Naive thymus-derived CD4-positive, alpha-beta T cell (primary cell): ENCODE data around the gene KDM4B. TPM values are rescaled to one million over a fixed set of nuclear protein-coding genes. Genes with fewer than 3 reads are reported as not detected.

Experiments
- ATAC-seq: fragments of 150-1000 bp; cut with Tn5 transposase; 2 replicates; pipeline ENCODE4 v1.10.0; 2021; ENCODE audit warnings: mild to moderate bottlenecking, moderate library complexity
- CTCF ChIA-PET: fragments of 350-600 bp; sonication (Branson Sonifier 250); formaldehyde crosslinking; loops from one replicate; lab custom pipeline; 2021; ENCODE audit warnings: antibody characterized with exemption; lab: Charles Lee
- POLR2A ChIA-PET: fragments of 350-600 bp; sonication (Branson Sonifier 250); formaldehyde crosslinking; loops from one replicate; lab custom pipeline; 2021; ENCODE audit warnings: antibody characterized with exemption, inconsistent platforms; lab: Charles Lee
- DNase-seq, 9 donors: peaks; one replicate each; pipeline versions ENCODE4 v3.0.0 to v3.0.0-alpha.2; 2020 to 2022; ENCODE audit warnings: mixed read lengths in 1 of 9
- H3K27ac ChIP-seq: one replicate; pipeline ENCODE4 v1.7.0; 2013; ENCODE audit warnings: mild to moderate bottlenecking, low read depth, low read length, moderate library complexity
- H3K27me3 ChIP-seq, 2 donors: one replicate each; pipeline ENCODE4 v1.7.0; 2013; ENCODE audit warnings: low read length in 2 of 2, mild to moderate bottlenecking in 2 of 2, moderate library complexity in 2 of 2; ENCODE audit not compliant: control insufficient read depth in 2 of 2, insufficient read depth in 2 of 2
- H3K36me3 ChIP-seq, 3 experiments: 1 replicate in 2 of 3; 2 replicates in 1 of 3; pipeline ENCODE4 v1.7.0; 2013; ENCODE audit warnings: low read length in 3 of 3, mild to moderate bottlenecking in 3 of 3, moderate library complexity in 1 of 3; ENCODE audit not compliant: insufficient read depth in 3 of 3, control insufficient read depth in 2 of 3
- H3K4me1 ChIP-seq, 2 donors: one replicate each; pipeline ENCODE4 v1.7.0; 2013; ENCODE audit warnings: low read length in 2 of 2, mild to moderate bottlenecking in 2 of 2, moderate library complexity in 1 of 2; ENCODE audit not compliant: control insufficient read depth in 2 of 2, insufficient read depth in 2 of 2
- H3K4me3 ChIP-seq: 2 replicates; pipeline ENCODE4 v1.7.0; 2013; ENCODE audit warnings: mild to moderate bottlenecking, low read length
- H3K9me3 ChIP-seq, 3 experiments: 1 replicate in 2 of 3; 2 replicates in 1 of 3; pipeline ENCODE4 v1.7.0; 2013; ENCODE audit warnings: low read length in 3 of 3; ENCODE audit not compliant: control insufficient read depth in 2 of 3
- H3K27ac Mint-ChIP-seq, 9 donors: one replicate each; pipeline ENCODE4 v1.8.0; 2020 to 2022; ENCODE audit warnings: mixed read lengths in 9 of 9, mild to moderate bottlenecking in 8 of 9, moderate library complexity in 5 of 9, inconsistent platforms in 2 of 9
- H3K27me3 Mint-ChIP-seq, 5 donors: one replicate each; pipeline ENCODE4 v1.8.0; 2021 to 2022; ENCODE audit warnings: mixed read lengths in 5 of 5, mild to moderate bottlenecking in 1 of 5
- H3K36me3 Mint-ChIP-seq, 5 donors: one replicate each; pipeline ENCODE4 v1.8.0; 2020 to 2022; ENCODE audit warnings: mixed read lengths in 5 of 5, mild to moderate bottlenecking in 3 of 5, inconsistent platforms in 1 of 5
- H3K4me1 Mint-ChIP-seq, 7 donors: one replicate each; pipeline ENCODE4 v1.8.0; 2020 to 2022; ENCODE audit warnings: mixed read lengths in 7 of 7, mild to moderate bottlenecking in 3 of 7, inconsistent platforms in 1 of 7
- H3K4me3 Mint-ChIP-seq, 10 donors: one replicate each; pipeline ENCODE4 v1.8.0; 2020 to 2022; ENCODE audit warnings: mild to moderate bottlenecking in 10 of 10, mixed read lengths in 10 of 10, moderate library complexity in 6 of 10, inconsistent platforms in 2 of 10
- H3K9me3 Mint-ChIP-seq, 11 donors: one replicate each; pipeline ENCODE4 v1.8.0; 2020 to 2022; ENCODE audit warnings: mixed read lengths in 11 of 11, mild to moderate bottlenecking in 4 of 11, inconsistent platforms in 1 of 11, moderate library complexity in 1 of 11
- intact Hi-C, 2 donors: fragments of 100-400 bp; cut with micrococcal nuclease; formaldehyde crosslinking; loops; one replicate each; pipeline ENCODE4 v1.15.1; 2023
- polyA plus RNA-seq, 2 donors: library from polyadenylated mRNA; unstranded; fragments of 300-500 nt; fragmentation: Illumina TruSeq; gene quantifications; one replicate each; pipeline ENCODE4 v1.2.3, GENCODE V29; 2021
- total RNA-seq, 6 experiments: library from RNA in 5 of 6; stranded (reverse) in 5 of 6; gene quantifications; 1 replicate in 5 of 6; 2 replicates in 1 of 6; pipeline ENCODE4 v1.2.3 and lab custom pipeline; 2021 to 2026

The KDM4B gene
- total and polyA plus RNA-seq, 7 experiments from 2014 or later, result 8.1 to 78.0 (median 46.7) TPM

GRCh38 chr19:5091684-5092480 lies 123.0 kb downstream of the KDM4B start:
- peak overlapping the region in 1 of 9 donors; percentile 62 for H3K27ac Mint-ChIP-seq
- intact Hi-C loops, result no loop called here

GRCh38 chr19:5092481-5092843 lies 123.5 kb downstream of the KDM4B start:
- Mint-ChIP-seq H3K4me3 (no peak overlapping the region), H3K36me3 (peaks cover 0 to 27% (median 13%) of the 10 kb centered on the region in 5 donors), H3K27me3 (no peaks in the 10 kb centered on the region), H3K9me3 (peaks cover 0 to 9% (median 2%) of the 10 kb centered on the region in 11 donors), H3K27ac (no peak overlapping the region), H3K4me1 (peaks cover 0 to 5% (median 0%) of the 10 kb centered on the region in 7 donors)
- no peak overlapping the region for H3K27ac ChIP-seq
- H3K9me3 ChIP-seq, result no peaks in the 10 kb centered on the region
- peaks cover 0 to 24% (median 3%) of the 10 kb centered on the region in 3 experiments for H3K36me3 ChIP-seq
- H3K27me3 ChIP-seq, result no peaks in the 10 kb centered on the region
- ATAC-seq (no peak), DNase-seq (no peak)
- no peaks in the 10 kb centered on the region for H3K4me1 ChIP-seq
- intact Hi-C loops, result no loop called here
- no peak overlapping the region for H3K4me3 ChIP-seq
- POLR2A ChIA-PET, result no interaction called here
- CTCF ChIA-PET, result no interaction called here

More at GRCh38 chr19:5091684-5092480, 123.0 kb downstream of the KDM4B start:
- no peak overlapping the region for H3K4me3 Mint-ChIP-seq
- CTCF ChIA-PET, result no interaction called here
- peaks cover 0 to 5% (median 0%) of the 10 kb centered on the region in 7 donors for H3K4me1 Mint-ChIP-seq
- Histone ChIP-seq H3K27ac (no peak overlapping the region), H3K27me3 (no peaks in the 10 kb centered on the region), H3K4me3 (no peak overlapping the region), H3K4me1 (no peaks in the 10 kb centered on the region), H3K36me3 (peaks cover 0 to 25% (median 3%) of the 10 kb centered on the region in 3 experiments), H3K9me3 (no peaks in the 10 kb centered on the region)
- DNase-seq (no peak), ATAC-seq (no peak)
- peaks cover 0 to 23% (median 9%) of the 10 kb centered on the region in 5 donors for H3K36me3 Mint-ChIP-seq
- no peaks in the 10 kb centered on the region for H3K27me3 Mint-ChIP-seq
- POLR2A ChIA-PET, result no interaction called here
- H3K9me3 Mint-ChIP-seq, result peaks cover 0 to 5% (median 2%) of the 10 kb centered on the region in 11 donors

DNA sequence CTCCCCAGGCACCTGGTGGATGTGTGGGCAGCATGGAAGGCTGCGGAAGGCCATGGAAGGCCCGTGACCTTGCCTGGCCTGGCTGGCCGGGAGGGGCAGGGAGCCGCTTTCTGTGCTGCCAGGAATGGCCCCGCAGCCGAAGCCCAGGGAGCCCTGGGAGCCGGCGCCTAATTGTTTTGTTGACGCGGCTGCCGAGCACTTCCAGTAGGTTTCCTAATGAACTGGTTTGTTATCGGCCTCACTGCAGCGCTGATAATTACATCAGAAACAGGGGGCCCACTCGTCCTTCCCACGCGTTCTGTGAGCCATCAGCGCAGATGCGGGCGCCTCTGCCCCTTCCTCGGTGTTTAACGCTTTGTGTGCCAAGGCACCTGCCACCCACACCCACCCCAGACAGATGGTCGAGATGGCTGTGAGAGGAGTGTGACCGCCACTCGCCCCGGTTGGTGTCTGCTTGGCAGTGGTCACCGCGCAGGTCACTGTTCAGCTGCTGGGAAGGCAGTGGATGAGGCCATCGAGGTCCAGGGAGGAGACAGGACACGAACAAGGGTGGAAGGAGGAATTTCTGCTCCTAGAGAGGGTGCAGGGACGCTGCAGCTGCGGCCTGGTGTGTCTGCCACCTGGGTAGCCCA lies 124.5 kb downstream of the KDM4B start:
- Mint-ChIP-seq H3K27ac (peak overlapping the region in 1 of 9 donors; percentile 23), H3K4me3 (no peak overlapping the region), H3K4me1 (peaks cover 0 to 5% (median 0%) of the 10 kb centered on the region in 7 donors), H3K36me3 (peaks cover 0 to 37% (median 18%) of the 10 kb centered on the region in 5 donors), H3K27me3 (no peaks in the 10 kb centered on the region), H3K9me3 (peaks cover 0 to 18% (median 4%) of the 10 kb centered on the region in 11 donors)
- intact Hi-C loops, result no loop called here
- Histone ChIP-seq H3K9me3 (peaks cover 0 to 2% (median 0%) of the 10 kb centered on the region in 3 experiments), H3K36me3 (peaks cover 0 to 16% (median 0%) of the 10 kb centered on the region in 3 experiments), H3K4me1 (no peaks in the 10 kb centered on the region), H3K27me3 (no peaks in the 10 kb centered on the region), H3K27ac (no peak overlapping the region), H3K4me3 (no peak overlapping the region)
- POLR2A ChIA-PET, result no interaction called here
- DNase-seq, result no peak
- CTCF ChIA-PET, result no interaction called here
- ATAC-seq, result no peak

- POLR2A ChIA-PET, result no interaction called here
- ATAC-seq, result no peak
- Histone ChIP-seq H3K36me3 (peaks cover 0 to 17% (median 4%) of the 10 kb centered on the region in 3 experiments), H3K4me3 (no peak overlapping the region), H3K27me3 (no peaks in the 10 kb centered on the region), H3K9me3 (peaks cover 0 to 10% (median 0%) of the 10 kb centered on the region in 3 experiments), H3K4me1 (no peaks in the 10 kb centered on the region), H3K27ac (no peak overlapping the region)
- H3K4me3 Mint-ChIP-seq, result no peak overlapping the region
- intact Hi-C loops, result no loop called here
- peaks cover 0 to 25% (median 8%) of the 10 kb centered on the region in 11 donors for H3K9me3 Mint-ChIP-seq
- H3K36me3 Mint-ChIP-seq, result peaks cover 0 to 39% (median 25%) of the 10 kb centered on the region in 5 donors
- H3K27ac Mint-ChIP-seq, result peak overlapping the region in 1 of 9 donors; percentile 51
- no peak for DNase-seq
- H3K27me3 Mint-ChIP-seq, result no peaks in the 10 kb centered on the region
- peaks cover 0 to 4% (median 0%) of the 10 kb centered on the region in 7 donors for H3K4me1 Mint-ChIP-seq
- CTCF ChIA-PET, result no interaction called here
Measured at GRCh38 chr19:5093948-5094718, 125.2 kb downstream of the KDM4B start.

GRCh38 chr19:5094768-5095567 lies 126.1 kb downstream of the KDM4B start:
- H3K4me3 Mint-ChIP-seq, result no peak overlapping the region
- H3K4me1 Mint-ChIP-seq, result peaks cover 0 to 4% (median 0%) of the 10 kb centered on the region in 7 donors
- intact Hi-C loops, result no loop called here
- Histone ChIP-seq H3K27ac (no peak overlapping the region), H3K4me3 (no peak overlapping the region), H3K27me3 (no peaks in the 10 kb centered on the region), H3K9me3 (peaks cover 0 to 18% (median 5%) of the 10 kb centered on the region in 3 experiments), H3K36me3 (peaks cover 0 to 25% (median 4%) of the 10 kb centered on the region in 3 experiments), H3K4me1 (no peaks in the 10 kb centered on the region)
- H3K27ac Mint-ChIP-seq, result no peak overlapping the region
- ChIA-PET CTCF (no interaction called here), POLR2A (interaction anchor here (0.6 to 1.1 kb wide), 2 partner anchors 110 to 126 kb away, joined by 3 read pairs; partner anchors contain the start of gene KDM4B)
- no peak for DNase-seq
- H3K9me3 Mint-ChIP-seq, result peaks cover 0 to 33% (median 14%) of the 10 kb centered on the region in 11 donors
- peaks cover 0 to 47% (median 33%) of the 10 kb centered on the region in 5 donors for H3K36me3 Mint-ChIP-seq
- H3K27me3 Mint-ChIP-seq, result no peaks in the 10 kb centered on the region
- ATAC-seq, result no peak

- Histone ChIP-seq H3K4me3 (no peak overlapping the region), H3K27ac (no peak overlapping the region), H3K36me3 (peaks cover 0 to 26% (median 4%) of the 10 kb centered on the region in 3 experiments), H3K9me3 (peaks cover 0 to 20% (median 9%) of the 10 kb centered on the region in 3 experiments), H3K27me3 (no peaks in the 10 kb centered on the region), H3K4me1 (no peaks in the 10 kb centered on the region)
- H3K4me1 Mint-ChIP-seq, result peaks cover 0 to 4% (median 0%) of the 10 kb centered on the region in 7 donors
- ATAC-seq, result no peak
- H3K27ac Mint-ChIP-seq, result no peak overlapping the region
- peaks cover 5 to 52% (median 39%) of the 10 kb centered on the region in 5 donors for H3K36me3 Mint-ChIP-seq
- no peaks in the 10 kb centered on the region for H3K27me3 Mint-ChIP-seq
- intact Hi-C loops, result no loop called here
- POLR2A ChIA-PET, result interaction anchor here (0.6 to 1.1 kb wide), 2 partner anchors 110 to 127 kb away, joined by 3 read pairs; partner anchors contain the start of gene KDM4B
- H3K4me3 Mint-ChIP-seq, result no peak overlapping the region
- CTCF ChIA-PET, result no interaction called here
- no peak for DNase-seq
- H3K9me3 Mint-ChIP-seq, result peaks cover 0 to 39% (median 18%) of the 10 kb centered on the region in 11 donors
Measured at GRCh38 chr19:5095568-5095850, 126.6 kb downstream of the KDM4B start.
